OCI-LY7 (cell line): Measurements from ENCODE around the gene PCDH20. TPM values are rescaled to one million over a fixed set of nuclear protein-coding genes. Genes with fewer than 3 reads are reported as not detected.

Experiments used
- BruUV-seq: library from RNA; stranded (reverse); fragments of 400-500 nt; replicated peaks from 2 replicates; lab custom pipeline; 2021; lab: Mats Ljungman, UMichigan
- CTCF ChIA-PET: fragments of 300-600 bp; sonication (Branson Sonifier 250); formaldehyde crosslinking; loops from one replicate; lab custom pipeline; 2022; ENCODE audit warnings: antibody characterized with exemption; ENCODE audit not compliant: unreplicated experiment; lab: Charles Lee
- POLR2A ChIA-PET: fragments of 300-600 bp; sonication (Branson Sonifier 250); formaldehyde crosslinking; loops from one replicate; lab custom pipeline; 2022; ENCODE audit warnings: antibody characterized with exemption; lab: Charles Lee
- DNase-seq: peaks from one replicate; pipeline ENCODE4 v3.0.0-alpha.2; 2015; ENCODE audit warnings: low spot score
- H2AFZ ChIP-seq: fragments of 200-600 bp; sonication (generic), shearing (Covaris generic); 2 replicates; pipeline ENCODE4 v1.6.1; 2014; ENCODE audit warnings: mild to moderate bottlenecking, antibody characterized with exemption, low read length, moderate library complexity
- H3K27ac ChIP-seq: fragments of 200-600 bp; sonication (generic); 2 replicates; pipeline ENCODE4 v1.5.1; 2014; ENCODE audit warnings: mixed run types, low read depth, mild to moderate bottlenecking, moderate library complexity, low read length, inconsistent platforms; ENCODE audit not compliant: poor library complexity, severe bottlenecking
- H3K36me3 ChIP-seq: fragments of 200-600 bp; sonication (generic); 2 replicates; pipeline ENCODE4 v1.6.1; 2014; ENCODE audit warnings: mild to moderate bottlenecking, antibody characterized with exemption, low read length, moderate library complexity, mixed read lengths; ENCODE audit not compliant: insufficient read depth
- H3K4me1 ChIP-seq: fragments of 200-600 bp; sonication (generic); 2 replicates; pipeline ENCODE4 v1.5.1; 2014; ENCODE audit warnings: mild to moderate bottlenecking, low read length; ENCODE audit not compliant: insufficient read depth, poor library complexity, severe bottlenecking
- H3K4me2 ChIP-seq: fragments of 200-600 bp; sonication (generic); 2 replicates; pipeline ENCODE4 v1.6.1; 2014; ENCODE audit warnings: mild to moderate bottlenecking, low read length
- H3K4me3 ChIP-seq: fragments of 200-600 bp; sonication (generic); 2 replicates; pipeline ENCODE4 v1.5.1; 2014; ENCODE audit warnings: mild to moderate bottlenecking, low read depth, low read length; ENCODE audit not compliant: poor library complexity, severe bottlenecking
- H3K79me2 ChIP-seq: fragments of 200-600 bp; sonication (generic); 2 replicates; pipeline ENCODE4 v1.6.1; 2016; ENCODE audit warnings: low read depth, mild to moderate bottlenecking, low read length, moderate library complexity, mixed read lengths; ENCODE audit not compliant: insufficient read depth
- H3K9me2 ChIP-seq: fragments of 200-600 bp; sonication (generic); 2 replicates; pipeline ENCODE4 v1.6.1; 2016; ENCODE audit warnings: mild to moderate bottlenecking, low read length, mixed read lengths; ENCODE audit not compliant: insufficient read depth
- H3K9me3 ChIP-seq: fragments of 200-600 bp; sonication (generic); 2 replicates; pipeline ENCODE4 v1.6.1; 2014; ENCODE audit warnings: mild to moderate bottlenecking, mixed run types, low read length, mixed read lengths
- H4K20me1 ChIP-seq: fragments of 200-600 bp; sonication (generic); 2 replicates; pipeline ENCODE4 v1.6.1; 2014; ENCODE audit warnings: mild to moderate bottlenecking, antibody characterized with exemption, low read length, moderate library complexity, mixed read lengths; ENCODE audit not compliant: insufficient read depth
- CTCF ChIP-seq: fragments of 200-600 bp; sonication (generic); conservative IDR thresholded peaks from 2 replicates; pipeline ENCODE4 v1.5.1; 2014; ENCODE audit warnings: mild to moderate bottlenecking, antibody characterized with exemption, low read length, moderate library complexity, mixed read lengths
- EZH2phosphoT487 ChIP-seq: fragments of 200-600 bp; sonication (generic); IDR thresholded peaks from 2 replicates; pipeline ENCODE4 v1.6.1; 2018; ENCODE audit warnings: low read depth, borderline replicate concordance, mild to moderate bottlenecking, mixed run types, antibody characterized with exemption, low read length, moderate library complexity, mixed read lengths
- intact Hi-C: fragments of 100-400 bp; cut with micrococcal nuclease; formaldehyde crosslinking; loops from one replicate; pipeline ENCODE4 v1.10.0; 2022; ENCODE audit not compliant: unreplicated experiment
- total RNA-seq, 2 experiments: library from RNA; depleted of rRNA in 1 of 2; stranded (reverse); fragments of >200 nt in 1 of 2; shearing (Covaris generic) in 1 of 2; gene quantifications; 2 replicates each; pipeline ENCODE4 v1.2.3, GENCODE V29; 2014 to 2022

The PCDH20 gene
- total RNA-seq, 2 experiments from 2014 or later = not detected

- TF ChIP-seq EZH2phosphoT487 (no peak), CTCF (no peak)
- H3K36me3 ChIP-seq = no peaks in the 10 kb centered on the region
- no peak for DNase-seq
- H3K79me2 ChIP-seq = no peaks in the 10 kb centered on the region
- no peak overlapping the region for H3K4me3 ChIP-seq
- no TSS peak for BruUV-seq
- no peaks in the 10 kb centered on the region for H3K4me1 ChIP-seq
- no peaks in the 10 kb centered on the region for H3K9me2 ChIP-seq
- no peak overlapping the region for H3K27ac ChIP-seq
- ChIA-PET POLR2A (interaction anchor here (0.6 kb wide), 1 partner anchor 769 kb away, joined by 3 read pairs; no protein-coding TSS in a partner anchor), CTCF (no interaction called here)
- H2AFZ ChIP-seq = no peak overlapping the region
- intact Hi-C loops = loop anchor here (5.0 kb wide), 1 partner anchor 783 kb away; no protein-coding TSS in a partner anchor
- H3K9me3 ChIP-seq = no peaks in the 10 kb centered on the region
- no peak overlapping the region for H3K4me2 ChIP-seq
- H4K20me1 ChIP-seq = no peaks in the 10 kb centered on the region
These were observed 5.4 kb downstream of the PCDH20 start for GRCh38 chr13:61410266-61410665.

GRCh38 chr13:61408571-61408970 is 7.1 kb downstream of the PCDH20 start:
- no peaks in the 10 kb centered on the region for H3K36me3 ChIP-seq
- H3K9me3 ChIP-seq = no peaks in the 10 kb centered on the region
- no peak overlapping the region for H3K27ac ChIP-seq
- intact Hi-C loops = no loop called here
- no peak overlapping the region for H3K4me2 ChIP-seq
- ChIA-PET CTCF (no interaction called here), POLR2A (interaction anchor here (0.6 kb wide), 2 partner anchors 102 to 291 kb away, joined by 3 read pairs; no protein-coding TSS in a partner anchor)
- TF ChIP-seq CTCF (no peak), EZH2phosphoT487 (no peak)
- no peaks in the 10 kb centered on the region for H3K9me2 ChIP-seq
- no TSS peak for BruUV-seq
- no peak overlapping the region for H2AFZ ChIP-seq
- no peaks in the 10 kb centered on the region for H3K4me1 ChIP-seq
- DNase-seq = no peak
- no peak overlapping the region for H3K4me3 ChIP-seq
- H4K20me1 ChIP-seq = no peaks in the 10 kb centered on the region
- no peaks in the 10 kb centered on the region for H3K79me2 ChIP-seq

- DNase-seq = no peak
- intact Hi-C loops = no loop called here
- no peaks in the 10 kb centered on the region for H3K4me1 ChIP-seq
- H3K79me2 ChIP-seq = no peaks in the 10 kb centered on the region
- ChIA-PET CTCF (no interaction called here), POLR2A (interaction anchor here (0.6 to 0.9 kb wide), 3 partner anchors 167 to 395 kb away, joined by 3 to 4 read pairs (median 3); no protein-coding TSS in a partner anchor)
- no TSS peak for BruUV-seq
- H3K4me3 ChIP-seq = no peak overlapping the region
- H3K36me3 ChIP-seq = no peaks in the 10 kb centered on the region
- H3K4me2 ChIP-seq = no peak overlapping the region
- H3K9me3 ChIP-seq = no peaks in the 10 kb centered on the region
- no peak for TF ChIP-seq CTCF
- TF ChIP-seq EZH2phosphoT487 = no peak
- H3K9me2 ChIP-seq = no peaks in the 10 kb centered on the region
- no peak overlapping the region for H2AFZ ChIP-seq
- H4K20me1 ChIP-seq = no peaks in the 10 kb centered on the region; the same call in 1 of the 2 replicates
- no peak overlapping the region for H3K27ac ChIP-seq
These were observed 9.4 kb downstream of the PCDH20 start for GRCh38 chr13:61406275-61406674.
